Activated CD8-positive, alpha-beta memory T cell treated with anti-CD3 and anti-CD28 coated beads, Interleukin-2, amount 10 ng/mL, durations not matched to agents 7 days and 5 days (primary cell): ENCODE results near the gene CISH. TPM values are rescaled to one million over a fixed set of nuclear protein-coding genes. Genes with fewer than 3 reads are reported as not detected.
A peak's percentile ranks its signal among the peaks of the same experiment; 100 is the strongest.

Experiments used
- ATAC-seq: fragments of 150-1000 bp; cut with Tn5 transposase; one replicate; pipeline ENCODE4 v1.10.0; 2021; ENCODE audit warnings: moderate library complexity
- CTCF ChIA-PET: fragments of 350-600 bp; sonication (Branson Sonifier 250); formaldehyde crosslinking; loops from one replicate; lab custom pipeline; 2021; ENCODE audit warnings: antibody characterized with exemption; lab: Charles Lee
- DNase-seq: peaks from one replicate; pipeline ENCODE4 v3.0.0-alpha.2; 2020
- H3K27ac Mint-ChIP-seq: one replicate; pipeline ENCODE4 v1.8.0; 2021; ENCODE audit warnings: mild to moderate bottlenecking, mixed read lengths
- H3K27me3 Mint-ChIP-seq: one replicate; pipeline ENCODE4 v1.8.0; 2021; ENCODE audit warnings: mixed read lengths
- H3K36me3 Mint-ChIP-seq: one replicate; pipeline ENCODE4 v1.8.0; 2021; ENCODE audit warnings: mild to moderate bottlenecking, mixed read lengths
- H3K4me1 Mint-ChIP-seq: one replicate; pipeline ENCODE4 v1.8.0; 2021; ENCODE audit warnings: mixed read lengths
- H3K4me3 Mint-ChIP-seq: one replicate; pipeline ENCODE4 v1.8.0; 2021; ENCODE audit warnings: mild to moderate bottlenecking, moderate library complexity, mixed read lengths
- H3K9me3 Mint-ChIP-seq: one replicate; pipeline ENCODE4 v1.8.0; 2022; ENCODE audit warnings: low read depth, mixed read lengths
- total RNA-seq, 2 experiments: library from RNA; stranded (reverse); gene quantifications; one replicate each; pipeline ENCODE4 v1.2.3, GENCODE V29; 2021

The CISH gene
- total RNA-seq, 2 experiments from 2014 or later, result 266 to 369 TPM

- peaks cover 2% of the 10 kb centered on the region for H3K27me3 Mint-ChIP-seq
- ATAC-seq (no peak), DNase-seq (no peak)
- CTCF ChIA-PET, result interaction anchor here (0.9 to 14.4 kb wide), 10 partner anchors 19 to 864 kb away, joined by 3 to 859 read pairs (median 4); partner anchors contain the start of genes CISH, DOCK3, MAPKAPK3 and RASSF1
- peak overlapping the region; percentile 89 for H3K4me3 Mint-ChIP-seq
- H3K27ac Mint-ChIP-seq, result peak overlapping the region; percentile 95
- peaks cover 24% of the 10 kb centered on the region for H3K36me3 Mint-ChIP-seq
- H3K9me3 Mint-ChIP-seq, result no peaks in the 10 kb centered on the region
- H3K4me1 Mint-ChIP-seq, result peaks cover 69% of the 10 kb centered on the region
Measured at GRCh38 chr3:50570508-50571279, 40.9 kb downstream of the CISH start.

DNA sequence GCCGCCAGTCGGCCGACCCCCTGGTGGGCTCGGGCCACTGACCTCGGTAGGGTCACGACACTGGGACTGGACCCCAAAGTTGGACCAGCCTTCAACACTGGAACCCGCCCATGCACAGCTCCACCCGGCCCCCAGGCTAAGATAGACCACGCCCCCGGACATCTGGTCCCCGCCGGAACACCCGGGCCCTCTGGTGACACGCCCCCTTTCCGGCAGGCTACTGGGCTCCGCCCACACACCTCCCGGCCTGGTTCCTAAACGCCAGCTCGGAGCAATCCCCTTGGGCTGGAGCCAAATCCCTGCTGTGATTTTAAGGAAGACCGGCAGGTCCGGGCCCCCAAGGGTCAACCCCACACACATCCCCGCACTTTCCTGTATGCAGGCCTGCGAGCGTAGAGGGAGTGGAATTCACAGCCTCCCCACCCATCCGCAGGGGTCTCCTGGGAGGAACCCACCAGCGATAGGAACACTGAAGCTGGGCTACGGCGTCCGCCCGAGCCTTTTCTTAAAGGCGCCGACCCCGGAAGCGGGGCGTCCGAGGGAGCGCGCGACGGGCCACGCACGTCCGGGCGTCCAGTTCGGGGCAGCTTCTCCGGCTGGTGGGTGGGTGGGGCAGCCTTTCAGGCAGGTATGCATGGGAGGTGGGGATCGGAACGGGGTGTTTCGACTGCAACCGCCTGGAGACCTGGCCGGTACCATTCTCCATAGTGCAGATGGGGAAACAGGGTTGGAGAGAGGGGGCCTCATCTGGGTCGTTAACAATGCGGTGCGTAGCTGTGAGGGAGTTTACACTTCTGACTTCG, 42.4 kb downstream of the CISH start, which contains the start of gene HEMK1:
Gene HEMK1 (plus strand): TSS at position 576 of the 803 bp plus-strand sequence. CDS start 1,583 bp downstream, outside the sequence.
- Mint-ChIP-seq H3K27ac (peak within 1 kb of the TSS; percentile 95), H3K4me3 (peak within 1 kb of the TSS; percentile 89), H3K36me3 (peaks cover 19% of the 10 kb centered on the region), H3K27me3 (peaks cover 2% of the 10 kb centered on the region), H3K9me3 (no peaks in the 10 kb centered on the region), H3K4me1 (peaks cover 57% of the 10 kb centered on the region)
- DNase-seq (peak; percentile 98), ATAC-seq (peak; percentile 54)
- CTCF ChIA-PET, result interaction anchor here (0.6 to 14.4 kb wide), 10 partner anchors 21 to 820 kb away, joined by 3 to 859 read pairs (median 8); partner anchors contain the start of genes CISH, CYB561D2, MAPKAPK3 and NPRL2

DNA sequence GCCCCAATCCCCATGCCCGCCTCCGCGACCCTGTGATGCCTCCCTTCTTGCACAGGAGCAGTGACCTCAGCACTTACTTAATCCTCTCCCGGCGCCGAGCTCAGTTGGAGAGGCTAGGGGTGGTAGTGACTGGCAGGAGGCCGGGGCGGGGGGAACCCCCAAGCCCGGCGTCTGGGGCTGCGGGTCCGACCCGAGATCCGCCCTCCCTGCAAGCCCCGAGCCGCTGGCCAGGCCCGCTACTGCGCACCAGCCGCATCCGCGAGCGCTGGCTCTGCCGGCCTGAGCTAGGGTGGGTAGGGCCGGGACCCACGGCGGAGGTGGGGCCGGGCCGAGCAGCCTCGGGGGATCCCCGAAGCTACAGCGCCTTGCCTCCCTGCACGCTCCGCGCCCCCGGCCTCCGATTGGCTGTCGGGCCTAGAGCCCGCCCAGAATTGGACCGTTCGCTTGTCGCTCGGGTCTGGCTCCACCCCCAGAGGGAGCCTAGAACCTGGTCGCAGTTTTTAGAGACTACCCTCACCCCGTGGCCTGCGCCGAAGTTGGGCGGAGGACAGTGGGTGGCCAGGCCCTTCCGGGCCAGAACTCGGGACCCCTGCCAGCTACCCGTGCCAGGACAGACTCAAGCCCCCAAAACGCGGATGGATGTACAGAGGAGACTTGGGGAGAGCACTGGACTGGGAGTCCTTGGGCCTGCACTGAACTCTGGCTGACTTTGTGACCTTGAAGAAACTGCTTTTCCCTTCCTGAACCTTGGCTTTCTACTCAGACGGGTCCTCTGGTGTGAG, 44.0 kb downstream of the CISH start, which contains the start of gene C3orf18:
Gene C3orf18 (minus strand): TSS at position 362 of the 782 bp plus-strand sequence. CDS start 2,048 bp downstream, outside the sequence.
- H3K36me3 Mint-ChIP-seq, result peaks cover 13% of the 10 kb centered on the region
- DNase-seq (peak; percentile 98), ATAC-seq (peak; percentile 82)
- H3K4me1 Mint-ChIP-seq, result peaks cover 47% of the 10 kb centered on the region
- no peaks in the 10 kb centered on the region for H3K27me3 Mint-ChIP-seq
- no peaks in the 10 kb centered on the region for H3K9me3 Mint-ChIP-seq
- CTCF ChIA-PET, result interaction anchor here (0.7 to 14.4 kb wide), 13 partner anchors 10 to 822 kb away, joined by 3 to 859 read pairs (median 4); partner anchors contain the start of genes CISH, CYB561D2, MAPKAPK3 and NPRL2
- peak within 1 kb of the TSS; percentile 89 for H3K4me3 Mint-ChIP-seq
- H3K27ac Mint-ChIP-seq, result peak within 1 kb of the TSS; percentile 95

- ATAC-seq, result no peak
Measured at GRCh38 chr3:50567011-50567385, 44.6 kb downstream of the CISH start.

GRCh38 chr3:50564321-50564720, 47.3 kb downstream of the CISH start:
- peaks cover 22% of the 10 kb centered on the region for H3K4me1 Mint-ChIP-seq
- H3K4me3 Mint-ChIP-seq, result no peak overlapping the region
- ATAC-seq (no peak), DNase-seq (no peak)
- no peaks in the 10 kb centered on the region for H3K36me3 Mint-ChIP-seq
- no peaks in the 10 kb centered on the region for H3K9me3 Mint-ChIP-seq
- no peak overlapping the region for H3K27ac Mint-ChIP-seq
- no peaks in the 10 kb centered on the region for H3K27me3 Mint-ChIP-seq
- CTCF ChIA-PET, result interaction anchor here (1.0 to 1.9 kb wide), 3 partner anchors 21 to 129 kb away, joined by 3 to 6 read pairs (median 4); no protein-coding TSS in a partner anchor

More at GRCh38 chr3:50567011-50567385, 44.6 kb downstream of the CISH start:
- CTCF ChIA-PET, result interaction anchor here (0.9 to 14.4 kb wide), 11 partner anchors 16 to 405 kb away, joined by 3 to 859 read pairs (median 4); partner anchors contain the start of genes CISH, CYB561D2, MAPKAPK3 and NPRL2
- no peak for DNase-seq
- peaks cover 41% of the 10 kb centered on the region for H3K4me1 Mint-ChIP-seq
- H3K9me3 Mint-ChIP-seq, result no peaks in the 10 kb centered on the region
- peak overlapping the region; percentile 38 for H3K27ac Mint-ChIP-seq
- peaks cover 13% of the 10 kb centered on the region for H3K36me3 Mint-ChIP-seq
- peak overlapping the region; percentile 89 for H3K4me3 Mint-ChIP-seq
- no peaks in the 10 kb centered on the region for H3K27me3 Mint-ChIP-seq

- CTCF ChIA-PET, result interaction anchor here (1.0 to 1.9 kb wide), 4 partner anchors 20 to 128 kb away, joined by 3 to 6 read pairs (median 4); no protein-coding TSS in a partner anchor
- DNase-seq, result no peak
- H3K36me3 Mint-ChIP-seq, result no peaks in the 10 kb centered on the region
- peaks cover 22% of the 10 kb centered on the region for H3K4me1 Mint-ChIP-seq
- no peaks in the 10 kb centered on the region for H3K27me3 Mint-ChIP-seq
- no peaks in the 10 kb centered on the region for H3K9me3 Mint-ChIP-seq
- no peak overlapping the region for H3K4me3 Mint-ChIP-seq
- H3K27ac Mint-ChIP-seq, result no peak overlapping the region
- no peak for ATAC-seq
Measured at GRCh38 chr3:50563867-50564266, 47.7 kb downstream of the CISH start.

DNA sequence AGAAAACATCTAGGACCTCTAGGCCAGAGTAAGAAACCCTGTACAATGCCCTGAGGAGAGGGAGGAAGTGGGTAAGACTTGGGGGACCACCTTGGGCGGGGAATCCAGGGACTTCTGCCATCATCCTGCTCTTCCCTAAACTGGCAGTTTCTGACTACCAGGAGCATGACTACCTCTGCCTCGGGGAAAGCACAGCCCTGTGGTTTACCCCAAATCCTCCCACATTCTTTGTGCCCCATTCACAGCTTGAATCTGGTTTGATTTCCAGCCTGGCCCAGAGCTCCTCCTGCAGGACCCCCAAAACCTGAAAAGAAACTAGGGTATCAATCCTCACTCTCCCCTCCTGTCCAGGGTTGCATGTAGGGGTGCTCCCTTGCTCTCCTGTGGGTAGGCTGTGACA, 48.7 kb downstream of the CISH start:
- Mint-ChIP-seq H3K36me3 (no peaks in the 10 kb centered on the region), H3K27ac (no peak overlapping the region), H3K4me3 (no peak overlapping the region), H3K27me3 (no peaks in the 10 kb centered on the region), H3K4me1 (peaks cover 19% of the 10 kb centered on the region), H3K9me3 (no peaks in the 10 kb centered on the region)
- ATAC-seq (no peak), DNase-seq (no peak)
- CTCF ChIA-PET, result interaction anchor here (0.9 to 1.3 kb wide), 3 partner anchors 13 to 52 kb away, joined by 3 to 4 read pairs (median 3); no protein-coding TSS in a partner anchor

GRCh38 chr3:50559702-50560101, 51.9 kb downstream of the CISH start:
- no peaks in the 10 kb centered on the region for H3K27me3 Mint-ChIP-seq

GRCh38 chr3:50557915-50558314, 53.7 kb downstream of the CISH start:
- CTCF ChIA-PET, result interaction anchor here (1.2 to 1.8 kb wide), 4 partner anchors 9 to 66 kb away, joined by 3 to 10 read pairs (median 4); partner anchors contain the start of gene C3orf18

More at GRCh38 chr3:50559702-50560101, 51.9 kb downstream of the CISH start:
- no peak for ATAC-seq
- DNase-seq, result no peak
- CTCF ChIA-PET, result interaction anchor here (1.0 kb wide), 2 partner anchors 10 to 13 kb away, joined by 3 read pairs; no protein-coding TSS in a partner anchor
- Mint-ChIP-seq H3K9me3 (no peaks in the 10 kb centered on the region), H3K4me3 (no peak overlapping the region), H3K36me3 (no peaks in the 10 kb centered on the region), H3K27ac (no peak overlapping the region), H3K4me1 (peaks cover 11% of the 10 kb centered on the region)

GRCh38 chr3:50557106-50557505, 54.5 kb downstream of the CISH start:
- ATAC-seq (no peak), DNase-seq (no peak)
- no peaks in the 10 kb centered on the region for H3K36me3 Mint-ChIP-seq
- H3K4me3 Mint-ChIP-seq, result no peak overlapping the region
- H3K9me3 Mint-ChIP-seq, result no peaks in the 10 kb centered on the region
- no peak overlapping the region for H3K27ac Mint-ChIP-seq
- H3K27me3 Mint-ChIP-seq, result no peaks in the 10 kb centered on the region
- CTCF ChIA-PET, result interaction anchor here (0.5 to 1.8 kb wide), 5 partner anchors 11 to 815 kb away, joined by 3 to 10 read pairs (median 3); partner anchors contain the start of gene C3orf18
- peaks cover 5% of the 10 kb centered on the region for H3K4me1 Mint-ChIP-seq

More at GRCh38 chr3:50557915-50558314, 53.7 kb downstream of the CISH start:
- H3K9me3 Mint-ChIP-seq, result no peaks in the 10 kb centered on the region
- H3K4me1 Mint-ChIP-seq, result peaks cover 7% of the 10 kb centered on the region
- no peak for DNase-seq
- no peak for ATAC-seq
- H3K27me3 Mint-ChIP-seq, result no peaks in the 10 kb centered on the region
- H3K36me3 Mint-ChIP-seq, result no peaks in the 10 kb centered on the region
- H3K4me3 Mint-ChIP-seq, result no peak overlapping the region
- no peak overlapping the region for H3K27ac Mint-ChIP-seq
